Non-pigmented ciliary epithelial cell (primary cell): Measurements from ENCODE around the gene CDC123.
A peak's percentile ranks its signal among the peaks of the same experiment; 100 is the strongest.
"Not testable (repeated sequence)": the region's sequence is repeated elsewhere in the genome, so short reads cannot be mapped to it uniquely, and the experiment has no call there.

ENCODE experiments used
- DNase-seq: peaks from one replicate; pipeline ENCODE4 v3.0.0-alpha.2; 2010; ENCODE audit warnings: low read depth

CDC123 gene, protein sequence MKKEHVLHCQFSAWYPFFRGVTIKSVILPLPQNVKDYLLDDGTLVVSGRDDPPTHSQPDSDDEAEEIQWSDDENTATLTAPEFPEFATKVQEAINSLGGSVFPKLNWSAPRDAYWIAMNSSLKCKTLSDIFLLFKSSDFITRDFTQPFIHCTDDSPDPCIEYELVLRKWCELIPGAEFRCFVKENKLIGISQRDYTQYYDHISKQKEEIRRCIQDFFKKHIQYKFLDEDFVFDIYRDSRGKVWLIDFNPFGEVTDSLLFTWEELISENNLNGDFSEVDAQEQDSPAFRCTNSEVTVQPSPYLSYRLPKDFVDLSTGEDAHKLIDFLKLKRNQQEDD

DNA sequence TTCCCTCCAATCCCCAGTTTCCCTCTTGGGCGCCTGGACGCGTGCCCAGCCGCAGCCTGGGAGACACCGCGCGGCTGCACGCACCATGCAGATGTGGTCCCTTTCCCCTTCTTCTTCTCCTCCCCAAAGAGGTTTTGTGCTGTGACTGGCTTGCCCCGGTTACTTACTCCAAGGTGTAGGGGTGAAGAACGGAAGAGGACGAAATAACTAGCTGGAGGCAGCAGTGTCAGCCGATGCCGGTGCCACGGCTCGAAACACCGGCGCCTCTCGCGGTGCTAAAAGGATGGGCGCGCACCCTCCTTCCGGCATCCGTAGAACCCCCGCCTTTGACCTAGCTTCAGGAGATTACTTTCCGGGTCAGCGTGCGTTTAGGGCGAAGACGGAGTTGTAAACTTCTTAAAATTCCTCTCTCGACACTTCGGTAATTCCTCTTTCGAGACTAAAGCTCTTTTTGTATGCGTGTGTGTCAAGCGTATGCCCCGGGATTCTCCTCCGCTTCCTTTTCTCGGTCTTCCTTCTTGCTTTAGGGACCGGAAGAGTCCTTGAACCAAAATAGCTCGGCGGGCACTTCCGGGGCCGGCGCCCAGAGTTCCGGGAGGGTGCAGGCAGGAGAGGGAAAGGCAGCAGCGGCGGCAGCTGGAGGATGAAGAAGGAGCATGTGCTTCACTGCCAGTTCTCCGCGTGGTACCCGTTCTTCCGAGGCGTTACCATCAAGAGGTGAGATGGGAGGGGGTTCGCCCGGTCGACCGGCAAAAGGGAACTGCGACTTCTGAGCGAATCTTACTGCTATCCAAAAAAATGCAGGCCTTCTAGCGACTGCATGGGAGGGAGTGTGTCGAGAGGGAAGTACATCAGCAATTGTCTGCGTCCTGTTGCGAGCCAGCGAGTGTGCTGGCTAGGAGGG lies at the start of gene CDC123, which contains the start of gene NUDT5:
Gene CDC123 (plus strand): TSS at position 586 of the 904 bp plus-strand sequence. CDS start 58 bp downstream, at position 644.
Gene NUDT5 (minus strand): TSS at position 289 of the 904 bp plus-strand sequence. CDS start 9,600 bp downstream, outside the sequence.
- peak; percentile 51 for DNase-seq

DNA sequence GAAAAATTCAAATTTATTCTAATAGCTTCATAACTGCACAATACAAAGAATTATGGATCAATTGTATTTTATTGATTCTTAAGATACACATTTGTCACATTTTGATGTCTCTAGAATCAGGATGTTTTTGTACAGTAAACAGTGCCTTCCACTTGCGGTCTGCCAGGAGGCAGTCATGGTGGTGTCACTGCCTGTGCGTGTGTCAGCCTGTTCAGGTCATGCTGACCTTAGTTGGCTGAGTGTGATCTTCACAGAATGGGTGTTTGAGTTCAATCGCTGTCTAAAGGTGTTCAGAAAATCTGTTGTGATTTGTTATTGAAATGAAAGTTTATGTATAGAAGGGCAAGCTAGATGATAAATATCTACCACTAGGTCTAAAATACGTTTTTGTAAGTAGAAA lies 45.8 kb upstream of the CDC123 start:
- DNase-seq: no peak

DNA sequence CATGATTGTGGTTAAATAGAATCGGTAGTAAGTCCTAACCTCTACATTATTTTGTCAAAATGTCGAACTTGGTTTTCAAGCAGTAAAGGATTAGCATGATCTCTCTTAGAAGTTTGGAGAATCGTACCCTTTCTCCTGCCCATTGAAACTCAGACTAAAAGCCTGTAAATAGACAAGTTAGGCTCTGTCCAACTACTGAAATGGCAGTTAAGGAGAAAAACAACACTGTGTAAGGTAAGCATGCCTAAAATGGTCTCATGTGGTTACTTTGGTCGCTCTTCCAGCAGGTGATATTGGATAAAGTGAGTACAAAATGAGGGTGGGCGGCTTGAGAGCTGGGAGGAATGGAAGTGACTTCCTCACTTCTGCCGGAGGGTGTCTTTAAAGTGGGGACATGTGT lies 41.5 kb upstream of the CDC123 start:
- no peak for DNase-seq

DNA sequence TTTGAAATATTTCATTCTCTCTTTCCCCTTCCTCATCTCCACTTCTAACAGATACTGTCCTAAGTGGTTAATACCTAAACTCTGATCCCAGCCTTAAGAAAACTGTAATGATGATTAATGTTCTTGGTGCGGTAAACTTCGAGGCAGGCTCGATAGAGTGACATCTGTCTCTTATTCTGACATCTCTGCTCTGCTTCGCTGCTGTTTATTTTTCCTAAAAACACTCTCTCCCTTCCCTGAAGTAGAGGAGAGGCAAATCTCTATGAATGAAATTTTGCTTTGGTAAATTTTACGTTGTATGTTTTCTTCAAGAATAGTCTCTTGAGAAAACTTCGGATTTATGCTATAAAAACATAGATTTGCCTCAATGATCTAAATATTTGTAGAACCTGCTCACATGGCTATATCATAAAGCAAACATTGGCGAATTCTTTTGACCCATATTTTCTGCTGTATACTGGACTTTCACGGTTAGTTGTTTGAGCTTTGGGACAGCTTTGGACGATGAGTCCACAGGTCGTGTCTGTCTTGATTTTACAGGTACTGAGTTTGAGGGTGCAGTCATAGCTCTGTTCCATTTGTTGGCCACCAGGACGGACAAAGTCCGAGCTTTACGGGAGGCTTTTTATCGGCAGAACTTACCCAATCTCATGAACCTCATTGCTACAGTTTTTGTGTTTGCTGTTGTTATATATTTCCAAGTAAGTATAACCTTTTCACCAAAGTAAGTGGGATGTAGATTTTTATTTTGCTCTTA lies 39.4 kb upstream of the CDC123 start:
- no peak for DNase-seq

DNA sequence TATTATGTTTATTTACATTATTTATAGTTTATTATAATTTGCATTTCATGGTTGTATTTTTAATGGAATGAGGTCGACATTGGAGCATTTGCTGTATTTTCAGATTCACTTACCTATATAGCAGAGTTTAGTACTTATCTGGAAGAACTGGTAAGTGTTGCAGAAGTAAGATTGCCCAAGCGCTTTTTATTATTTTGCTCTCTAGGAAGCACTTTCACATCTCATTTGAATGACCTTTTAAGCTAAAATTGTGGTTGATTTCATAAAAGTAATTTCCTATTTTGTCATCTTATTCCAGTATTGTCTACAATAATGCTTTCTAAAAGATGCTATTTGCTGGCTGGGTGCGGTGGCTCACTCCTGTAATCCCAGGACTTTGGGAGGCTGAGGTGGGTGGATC lies 37.9 kb upstream of the CDC123 start:
- DNase-seq: no peak

DNA sequence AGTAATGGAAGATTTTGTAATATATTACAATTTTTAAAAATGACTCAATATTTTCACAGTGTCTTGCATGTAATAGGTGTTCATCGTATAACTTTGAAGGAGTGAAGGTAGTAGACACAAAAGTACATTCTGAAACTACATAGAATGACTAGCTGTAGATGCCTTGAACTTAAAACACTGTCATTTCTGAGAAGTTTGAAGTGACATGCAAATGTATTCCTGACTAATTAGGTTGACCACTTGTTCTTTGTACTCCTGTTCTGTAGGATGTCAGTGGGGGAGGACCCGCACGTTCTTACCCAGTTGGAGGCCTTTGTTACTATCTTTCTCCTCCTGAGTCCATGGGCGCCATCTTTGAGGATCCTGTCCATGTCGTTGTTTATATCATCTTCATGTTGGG lies 35.3 kb upstream of the CDC123 start:
- no peak for DNase-seq

DNA sequence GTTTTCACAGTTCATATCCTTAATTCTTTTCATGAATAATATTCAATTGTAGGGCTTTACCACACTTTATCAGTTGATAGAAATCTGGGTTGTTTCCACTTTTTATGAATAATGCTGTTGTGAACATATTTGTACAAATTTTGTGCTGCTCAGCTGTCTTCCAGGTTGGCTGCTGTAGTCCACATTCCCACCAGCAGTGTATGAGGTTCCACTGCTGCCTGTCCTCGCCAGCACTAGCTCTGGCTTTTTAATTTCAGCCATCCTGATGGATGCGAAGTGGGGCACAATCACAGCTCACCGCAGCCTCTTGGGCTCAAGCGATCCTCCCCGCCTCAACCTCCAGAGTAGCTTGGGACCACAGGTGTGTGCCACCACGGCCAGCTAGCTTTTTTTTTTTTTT lies 33.1 kb upstream of the CDC123 start:
- DNase-seq: no peak

DNA sequence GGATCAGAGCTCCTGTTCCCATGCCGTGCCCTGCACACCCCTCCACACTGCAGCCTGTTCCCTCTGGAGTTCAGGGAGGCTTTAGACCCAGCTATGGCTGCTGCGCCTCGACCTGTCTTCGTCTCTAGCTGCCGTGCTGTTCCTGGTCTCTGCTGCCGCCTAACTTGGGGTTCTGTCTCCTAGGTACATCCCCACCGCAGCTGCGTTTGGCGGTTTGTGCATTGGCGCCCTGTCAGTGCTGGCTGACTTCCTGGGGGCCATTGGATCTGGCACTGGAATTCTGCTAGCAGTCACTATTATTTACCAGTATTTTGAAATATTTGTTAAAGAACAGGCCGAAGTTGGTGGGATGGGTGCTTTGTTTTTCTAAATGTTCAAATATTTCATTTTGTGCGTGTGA lies 31.9 kb upstream of the CDC123 start:
- DNase-seq: no peak

DNA sequence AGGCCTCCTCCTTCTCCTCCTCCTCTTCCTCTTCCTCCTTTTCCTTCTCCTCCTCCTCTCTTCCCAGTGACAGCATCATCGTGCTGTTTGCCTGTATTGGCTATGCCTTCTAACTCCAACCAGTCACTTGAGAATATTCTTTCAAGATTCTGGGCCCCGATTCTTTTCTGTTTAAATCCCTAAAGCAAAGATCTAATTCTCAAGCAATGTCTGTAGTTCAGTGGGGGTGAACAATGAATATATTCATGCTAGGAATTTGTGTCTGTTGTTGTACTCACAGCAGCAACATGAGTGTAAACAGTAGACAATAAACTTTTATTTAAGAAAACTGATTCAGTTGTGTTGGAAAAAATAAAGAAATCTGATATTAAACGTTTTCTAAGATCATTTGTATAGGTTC lies 31.0 kb upstream of the CDC123 start:
- no peak for DNase-seq

DNA sequence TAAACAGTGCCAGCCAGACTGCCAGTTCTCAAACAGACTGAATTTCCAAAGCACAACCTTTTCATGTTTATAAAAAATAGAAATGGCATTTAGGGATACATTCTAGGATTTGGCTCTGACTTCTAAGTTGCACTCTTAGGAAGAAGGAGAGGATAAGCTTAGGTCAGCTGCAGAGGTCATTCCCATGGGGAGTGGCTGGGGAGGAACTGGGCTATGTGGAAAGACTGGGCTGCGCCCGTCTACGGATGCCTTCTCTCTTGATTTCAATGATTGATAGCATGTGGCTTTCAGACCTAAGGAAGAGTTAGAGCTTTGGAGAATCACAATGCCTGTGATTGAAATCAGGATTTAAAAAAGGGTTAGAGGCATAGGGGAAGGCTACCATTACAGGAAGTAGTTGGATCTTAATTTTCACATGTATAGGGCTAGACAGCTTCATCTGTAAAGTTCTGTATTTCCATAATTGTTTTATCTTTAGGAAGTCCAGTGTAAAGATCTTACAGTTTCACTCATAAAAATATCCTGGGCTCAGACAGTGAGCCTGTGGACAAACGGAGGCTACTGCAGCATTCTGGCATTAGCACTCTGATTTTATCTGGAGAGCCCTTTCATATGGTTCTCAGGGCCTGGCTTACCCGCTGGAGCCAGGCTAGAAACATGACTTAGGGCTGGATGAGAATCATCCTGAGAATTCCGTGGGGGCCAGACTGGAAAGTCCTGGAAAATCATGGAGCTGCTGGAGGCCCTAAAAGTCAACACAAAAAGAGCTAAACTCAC lies 29.8 kb upstream of the CDC123 start:
- no peak for DNase-seq

DNA sequence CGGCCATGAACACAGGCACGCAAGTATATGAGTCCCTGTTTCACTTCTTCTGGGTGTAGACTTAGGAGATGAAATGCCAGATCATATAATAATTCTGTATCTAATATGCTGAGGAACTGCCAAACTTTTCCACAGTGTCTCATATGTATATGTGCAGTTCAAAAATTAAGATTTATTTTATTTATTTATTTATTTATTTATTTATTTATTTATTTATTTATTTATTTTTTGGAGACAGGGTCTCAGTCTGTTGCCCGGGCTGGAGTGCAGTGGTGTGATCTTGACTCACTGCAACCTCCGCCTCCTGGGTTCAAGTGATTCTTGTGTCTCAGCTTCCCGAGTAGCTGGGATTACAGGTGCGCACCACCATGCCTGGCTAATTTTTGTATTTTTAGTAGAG lies 24.5 kb upstream of the CDC123 start:
- DNase-seq: not testable (repeated sequence)

DNA sequence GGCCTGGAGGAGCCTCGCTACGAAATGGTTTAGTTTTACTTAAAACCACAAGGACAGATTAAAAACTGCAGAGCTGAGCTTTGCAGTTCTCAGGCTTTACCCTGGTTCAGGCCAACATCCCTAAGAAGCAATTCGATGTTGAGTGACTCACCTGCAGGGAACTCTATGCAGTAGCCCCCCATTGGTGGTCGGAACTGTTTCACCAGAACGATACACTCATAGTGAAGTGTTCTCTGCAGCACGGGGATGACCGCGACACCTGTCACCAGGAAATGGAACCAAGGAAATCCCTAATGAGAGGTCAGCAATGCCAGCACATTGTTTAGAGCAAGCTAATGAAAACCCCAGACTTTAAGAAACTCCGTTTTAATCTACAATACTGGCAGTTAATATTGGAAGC lies 18.3 kb upstream of the CDC123 start:
- DNase-seq: no peak

DNA sequence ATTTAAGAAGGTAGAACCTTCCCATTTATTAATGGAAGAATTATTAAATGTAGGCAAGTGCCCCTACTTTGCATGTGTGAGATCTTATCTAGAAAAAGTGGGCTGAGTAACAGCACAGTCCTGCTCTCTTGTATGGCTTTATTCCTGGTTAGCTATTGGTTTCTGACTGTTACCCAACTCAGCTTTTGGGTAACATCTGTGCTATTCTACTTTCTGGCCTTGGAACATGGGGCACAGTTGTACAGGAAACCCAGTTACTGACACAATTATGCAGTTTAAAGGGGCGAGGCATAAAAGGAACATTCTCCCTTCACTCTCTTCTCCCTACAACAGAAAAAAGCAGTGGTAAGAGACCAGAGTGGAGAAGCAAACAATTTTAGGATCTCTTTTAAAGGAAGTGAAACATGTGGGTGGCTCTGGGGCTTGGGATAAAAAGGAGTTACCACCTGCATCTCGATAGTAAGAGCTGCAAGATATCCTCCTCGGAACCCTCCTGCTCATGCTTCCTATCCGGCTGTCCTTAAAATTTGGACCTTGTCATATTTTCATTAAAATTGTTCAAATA lies 16.3 kb upstream of the CDC123 start:
- no peak for DNase-seq

DNA sequence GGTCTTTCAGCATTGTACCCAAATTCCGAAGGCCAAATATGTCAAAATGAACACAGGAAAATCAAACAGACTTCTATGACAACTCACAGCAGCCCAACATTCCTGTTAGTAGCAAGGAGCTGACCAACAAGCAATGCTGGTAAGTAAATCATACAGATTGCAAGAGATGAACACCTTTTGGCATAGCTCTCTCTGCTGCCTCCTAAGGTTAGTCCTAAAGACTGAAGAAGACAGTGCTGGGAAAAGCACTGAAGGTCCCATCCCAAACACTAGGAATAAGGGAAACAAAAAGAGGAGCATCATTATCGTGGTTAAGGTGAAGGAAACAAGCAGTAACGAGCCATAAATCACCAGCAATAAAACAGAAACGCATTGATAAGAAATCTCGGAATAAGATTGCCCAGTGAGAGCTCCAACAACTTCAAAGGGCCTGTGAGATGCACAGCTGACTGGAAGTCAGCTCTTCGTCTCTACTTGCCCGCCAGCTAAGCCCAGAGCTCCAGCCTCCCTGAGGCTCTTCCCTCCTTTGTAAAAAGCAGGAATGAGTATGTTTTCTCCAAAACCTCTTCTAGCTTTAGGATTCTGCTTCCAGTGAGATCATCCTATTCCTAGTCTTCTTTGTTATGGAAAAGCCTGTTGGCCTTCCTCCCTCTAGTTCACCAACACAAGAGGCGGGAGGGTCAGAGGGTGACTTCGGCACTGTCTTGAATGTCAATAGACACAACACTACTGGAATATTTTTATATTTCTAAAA lies 15.6 kb upstream of the CDC123 start:
- no peak for DNase-seq

DNA sequence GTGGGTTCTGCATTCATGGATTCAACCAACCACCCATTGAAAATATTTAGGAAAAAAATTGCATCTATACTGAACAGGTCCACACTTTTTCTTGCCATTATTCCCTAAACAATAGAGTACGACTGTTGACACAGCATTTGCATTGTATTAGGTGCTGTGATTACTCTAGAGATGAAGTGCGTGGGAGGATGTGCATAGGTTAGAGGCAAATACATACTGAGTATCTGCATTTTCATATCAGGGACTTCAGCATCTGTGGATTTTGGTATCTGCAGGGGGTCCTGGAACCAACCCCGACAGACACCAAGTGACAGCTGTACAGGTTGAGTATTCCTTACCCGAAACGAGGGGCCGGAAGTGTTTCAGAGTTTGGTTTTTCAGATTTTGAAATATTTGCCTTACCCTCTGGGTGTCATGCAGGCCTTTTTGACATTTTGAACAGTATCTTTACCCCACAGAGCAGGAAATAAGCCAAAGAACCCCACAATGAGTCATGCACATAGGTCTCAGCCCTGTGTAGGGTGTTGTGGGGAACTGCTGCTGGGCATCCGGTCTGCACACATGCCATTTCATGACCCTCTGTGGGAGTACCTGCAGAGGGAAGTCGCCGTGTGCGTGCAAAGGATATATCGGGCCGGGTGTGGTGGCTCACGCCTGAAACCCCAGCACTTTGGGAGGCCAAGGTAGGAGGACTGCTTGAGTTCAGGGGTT lies 14.8 kb upstream of the CDC123 start:
- DNase-seq: no peak

DNA sequence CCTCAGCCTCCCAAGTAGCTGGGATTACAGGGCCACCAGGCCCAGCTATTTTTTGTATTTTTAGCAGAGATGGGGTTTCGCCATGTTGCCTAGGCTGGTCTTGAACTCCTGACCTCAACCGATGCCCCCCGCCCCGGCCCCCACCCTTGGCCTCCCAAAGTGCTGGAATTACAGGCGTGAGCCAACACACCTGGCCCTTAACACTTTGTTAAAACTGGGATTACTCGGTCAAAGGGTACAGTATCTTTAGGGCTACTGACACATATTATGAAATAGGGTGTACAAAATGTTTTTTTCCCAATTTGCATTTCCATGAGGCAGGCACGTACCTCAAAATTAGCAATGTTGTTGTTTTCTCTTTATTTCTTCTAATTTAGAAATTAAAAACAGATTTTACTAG lies 11.8 kb upstream of the CDC123 start:
- no peak for DNase-seq

DNA sequence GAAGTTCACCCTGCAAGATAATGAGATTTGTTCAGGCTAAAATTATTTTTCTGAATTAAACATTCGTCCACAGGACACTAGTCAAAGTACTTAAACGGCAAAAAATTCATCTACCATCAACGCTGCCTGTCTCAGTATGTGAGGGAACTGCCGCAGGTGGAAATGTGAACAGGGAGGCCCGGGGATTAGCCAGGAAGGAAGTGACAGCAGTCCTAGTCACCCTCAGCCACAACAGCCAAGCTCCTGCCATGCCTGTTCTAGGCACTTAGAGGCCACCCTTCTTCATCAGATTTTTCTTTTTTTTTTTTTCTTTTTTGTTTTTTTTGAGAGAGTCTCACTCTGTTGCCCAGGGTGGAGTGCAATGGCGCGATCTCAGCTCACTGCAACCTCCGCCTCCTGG lies 9.7 kb upstream of the CDC123 start:
- no peak for DNase-seq

DNA sequence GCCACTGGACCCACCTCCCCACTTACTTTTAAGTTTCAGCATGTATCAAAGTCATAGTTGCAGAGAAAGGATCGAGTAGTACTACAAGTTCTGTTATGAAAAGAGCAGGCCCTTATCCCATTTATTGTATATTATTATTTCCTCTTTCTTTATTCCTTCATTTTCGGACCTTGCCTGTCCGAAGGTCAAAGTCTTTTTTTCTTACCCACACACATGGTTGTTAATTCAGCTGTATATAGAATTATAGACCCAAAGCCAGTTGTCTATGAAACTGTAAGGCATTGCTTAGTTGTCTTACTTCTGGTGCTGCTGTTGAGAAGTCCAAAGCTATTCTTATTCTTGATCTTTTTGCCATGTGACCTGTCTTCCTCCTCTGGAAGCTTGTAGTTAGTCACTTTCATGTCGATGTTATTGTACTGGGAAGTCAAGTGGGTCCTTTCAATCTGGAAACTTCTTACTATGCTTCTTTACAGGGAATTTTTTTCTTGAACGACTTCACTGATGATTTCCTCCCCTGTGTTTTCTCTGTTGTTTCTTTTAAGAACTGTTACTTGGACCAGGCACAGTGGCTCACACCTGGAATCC lies 8.6 kb upstream of the CDC123 start:
- no peak for DNase-seq

DNA sequence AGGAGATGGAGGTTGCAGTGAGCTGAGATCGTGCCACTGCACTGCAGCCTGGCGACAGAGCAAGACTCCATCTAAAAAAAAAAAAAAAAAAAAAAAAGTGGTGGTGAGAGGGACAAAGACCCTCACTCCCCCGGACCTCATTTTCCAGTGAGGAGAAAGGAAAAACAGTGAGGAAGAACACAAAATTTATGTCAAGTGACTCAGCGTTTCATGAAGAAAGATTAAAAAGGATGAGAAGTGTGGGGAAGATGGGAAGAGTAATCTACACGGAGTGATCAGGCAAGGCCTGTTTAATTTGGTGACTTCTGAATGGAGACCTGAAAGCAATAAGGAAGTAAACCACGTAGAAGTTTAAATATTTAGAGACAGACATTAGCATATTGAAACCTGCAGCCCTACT lies 7.3 kb upstream of the CDC123 start:
- no peak for DNase-seq

DNA sequence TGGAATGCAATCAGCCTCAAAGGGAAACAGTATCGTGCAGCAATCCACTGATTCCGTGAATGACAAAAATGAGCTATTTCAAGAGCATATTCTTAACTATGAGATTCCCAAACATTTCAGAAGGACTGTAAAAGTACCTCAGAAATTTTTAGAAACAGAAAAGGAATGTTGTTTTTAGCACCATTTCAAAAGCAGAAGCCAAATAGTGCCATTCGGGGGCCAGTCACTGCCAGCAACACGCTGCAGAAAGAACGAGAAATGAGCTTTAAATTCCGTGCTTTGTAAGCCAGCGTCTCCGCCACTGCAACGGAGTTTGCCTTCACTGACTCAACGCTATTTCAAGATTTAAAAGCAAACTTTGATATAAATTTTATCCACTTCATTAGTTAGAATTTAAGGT lies 6.6 kb upstream of the CDC123 start:
- no peak for DNase-seq
